Myocyte (in vitro differentiated cells): ENCODE results near the gene BTAF1. TPM values are rescaled to one million over a fixed set of nuclear protein-coding genes. Genes with fewer than 3 reads are reported as not detected.
A peak's percentile ranks its signal among the peaks of the same experiment; 100 is the strongest.
"Not testable (repeated sequence)": the region's sequence is repeated elsewhere in the genome, so short reads cannot be mapped to it uniquely, and the experiment has no call there.

Source experiments
- DNase-seq: peaks from one replicate; pipeline ENCODE4 v3.0.0-alpha.2; 2012; ENCODE audit warnings: low read depth
- total RNA-seq: library from RNA; depleted of rRNA; stranded (reverse); fragments of >200 nt; gene quantifications from 2 replicates; pipeline ENCODE4 v1.2.3, GENCODE V29; 2014

Gene BTAF1
- total RNA-seq, 1 donor from 2014 or later: 28.5 TPM

- DNase-seq: no peak
These were observed 52.9 kb downstream of the BTAF1 start for GRCh38 chr10:91976317-91977051.

- DNase-seq: no peak
These were observed 53.9 kb downstream of the BTAF1 start for GRCh38 chr10:91977491-91977890.

- no peak for DNase-seq
These were observed 55.0 kb downstream of the BTAF1 start for GRCh38 chr10:91978585-91978984.

GRCh38 chr10:91980319-91980718 lies 56.7 kb downstream of the BTAF1 start:
- no peak for DNase-seq

GRCh38 chr10:91983416-91983815 lies 59.8 kb downstream of the BTAF1 start:
- DNase-seq: peak; percentile 3

GRCh38 chr10:91987397-91988037 lies 63.9 kb downstream of the BTAF1 start:
- DNase-seq: no peak

GRCh38 chr10:91992031-91992430 lies 68.5 kb downstream of the BTAF1 start:
- no peak for DNase-seq

GRCh38 chr10:91996266-91996665 lies 72.7 kb downstream of the BTAF1 start:
- DNase-seq: no peak

- no peak for DNase-seq
These were observed 78.0 kb downstream of the BTAF1 start for GRCh38 chr10:92001581-92001980.

- no peak for DNase-seq
These were observed 78.4 kb downstream of the BTAF1 start for GRCh38 chr10:92001995-92002394.

GRCh38 chr10:92003258-92003657 lies 79.7 kb downstream of the BTAF1 start:
- DNase-seq: no peak

GRCh38 chr10:92005978-92006377 lies 82.4 kb downstream of the BTAF1 start:
- DNase-seq: no peak

- no peak for DNase-seq
These were observed 85.9 kb downstream of the BTAF1 start for GRCh38 chr10:92009445-92009844.

- DNase-seq: peak; percentile 5
These were observed 86.6 kb downstream of the BTAF1 start for GRCh38 chr10:92010047-92010735.

- peak; percentile 5 for DNase-seq
These were observed 88.1 kb downstream of the BTAF1 start for GRCh38 chr10:92011560-92012214.

GRCh38 chr10:92014620-92015019 lies 91.0 kb downstream of the BTAF1 start:
- DNase-seq: no peak

GRCh38 chr10:92024700-92025099 lies 101.1 kb downstream of the BTAF1 start:
- DNase-seq: peak; percentile 59

- DNase-seq: peak; percentile 14
These were observed 101.8 kb downstream of the BTAF1 start for GRCh38 chr10:92025340-92025739.

GRCh38 chr10:92027141-92027540 lies 103.6 kb downstream of the BTAF1 start:
- DNase-seq: no peak

GRCh38 chr10:92031580-92031979 lies 108.0 kb downstream of the BTAF1 start:
- DNase-seq: no peak

- not testable (repeated sequence) for DNase-seq
These were observed 109.5 kb downstream of the BTAF1 start for GRCh38 chr10:92033070-92033469.

GRCh38 chr10:92038949-92039348 lies 115.4 kb downstream of the BTAF1 start:
- DNase-seq: peak; percentile 21
